ENCODE results near the gene KLK14.

GRCh38 chr19:51127755-51128154 lies 45.1 kb upstream of the KLK14 start:
- TF ChIP-seq, protein P1, sequence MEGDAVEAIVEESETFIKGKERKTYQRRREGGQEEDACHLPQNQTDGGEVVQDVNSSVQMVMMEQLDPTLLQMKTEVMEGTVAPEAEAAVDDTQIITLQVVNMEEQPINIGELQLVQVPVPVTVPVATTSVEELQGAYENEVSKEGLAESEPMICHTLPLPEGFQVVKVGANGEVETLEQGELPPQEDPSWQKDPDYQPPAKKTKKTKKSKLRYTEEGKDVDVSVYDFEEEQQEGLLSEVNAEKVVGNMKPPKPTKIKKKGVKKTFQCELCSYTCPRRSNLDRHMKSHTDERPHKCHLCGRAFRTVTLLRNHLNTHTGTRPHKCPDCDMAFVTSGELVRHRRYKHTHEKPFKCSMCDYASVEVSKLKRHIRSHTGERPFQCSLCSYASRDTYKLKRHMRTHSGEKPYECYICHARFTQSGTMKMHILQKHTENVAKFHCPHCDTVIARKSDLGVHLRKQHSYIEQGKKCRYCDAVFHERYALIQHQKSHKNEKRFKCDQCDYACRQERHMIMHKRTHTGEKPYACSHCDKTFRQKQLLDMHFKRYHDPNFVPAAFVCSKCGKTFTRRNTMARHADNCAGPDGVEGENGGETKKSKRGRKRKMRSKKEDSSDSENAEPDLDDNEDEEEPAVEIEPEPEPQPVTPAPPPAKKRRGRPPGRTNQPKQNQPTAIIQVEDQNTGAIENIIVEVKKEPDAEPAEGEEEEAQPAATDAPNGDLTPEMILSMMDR (IDR thresholded peaks at IDR 0.05), result no peak
- no peak for TF ChIP-seq POLR2A (IDR thresholded peaks at IDR 0.05)

Data from lower leg skin (tissue), 3 donors.